GM18499 (cell line): ENCODE measurements around the gene PLXNA4.
"Not testable (repeated sequence)": the region's sequence is repeated elsewhere in the genome, so short reads cannot be mapped to it uniquely, and the experiment has no call there.

Source experiments
- ATAC-seq: cut with Tn5 transposase; IDR thresholded peaks from one replicate; pipeline ENCODE4 v1.9.1; 2021; ENCODE audit warnings: moderate number of reproducible peaks; ENCODE audit not compliant: insufficient read depth, unreplicated experiment

Gene PLXNA4

DNA sequence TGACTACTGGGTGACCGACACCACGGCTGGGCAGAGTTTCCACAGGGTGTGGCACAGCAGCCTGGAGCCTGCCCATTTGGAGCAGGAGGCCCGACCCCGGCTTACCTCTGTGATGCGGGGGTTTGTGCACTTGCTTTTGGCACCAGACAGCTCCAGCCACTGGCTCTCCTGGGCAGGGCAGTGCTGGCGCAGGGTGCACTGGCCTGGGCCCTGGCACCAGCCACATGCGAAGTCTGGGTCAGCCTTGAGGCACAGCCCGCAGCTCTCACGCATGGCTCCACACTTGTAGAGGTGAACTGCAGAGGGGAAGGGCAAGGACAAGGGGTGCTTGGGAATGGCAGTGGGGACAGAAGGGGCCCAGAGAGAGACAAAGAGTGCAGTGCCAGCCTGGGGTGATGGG, 373.7 kb downstream of the PLXNA4 start:
- no peak for ATAC-seq

DNA sequence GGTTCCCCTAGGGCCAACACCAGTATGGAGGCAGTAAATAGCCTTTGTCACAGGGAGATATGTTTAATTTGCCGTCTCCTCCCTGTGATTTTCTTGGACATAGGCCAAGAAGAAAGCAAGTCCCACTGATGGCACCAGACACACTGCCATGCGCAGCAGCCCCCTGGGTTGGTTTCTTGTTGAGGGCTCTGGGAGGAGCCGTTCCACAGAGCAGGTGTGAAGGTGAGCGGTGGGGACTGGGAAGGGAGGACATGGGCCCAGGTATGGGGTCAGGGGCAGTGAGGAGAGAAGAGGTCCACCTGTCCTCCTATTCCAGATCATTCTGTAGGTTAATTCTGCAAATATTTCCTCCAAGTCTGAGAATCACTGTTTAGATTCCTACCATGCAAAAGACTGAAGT, 376.1 kb downstream of the PLXNA4 start:
- ATAC-seq: no peak

DNA sequence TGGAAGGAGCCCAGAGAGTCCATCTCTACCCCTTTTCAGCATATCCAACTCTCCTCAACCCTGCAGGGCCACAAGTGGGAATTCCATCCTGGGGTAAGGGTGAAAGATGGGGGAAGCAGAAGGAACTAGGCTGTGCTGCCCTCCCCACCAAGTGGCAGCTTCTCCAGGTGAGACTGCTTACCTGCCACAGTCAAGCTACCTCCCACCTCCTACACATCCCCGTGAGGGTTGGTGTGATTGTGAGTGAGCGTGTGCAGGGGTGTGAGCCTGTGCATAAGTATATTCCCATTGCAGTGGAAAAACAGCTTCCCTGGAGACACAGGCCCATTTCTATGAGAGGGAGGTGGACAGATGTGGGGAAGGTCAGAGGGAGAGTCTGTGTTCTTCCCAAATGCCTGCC, 376.6 kb downstream of the PLXNA4 start:
- no peak for ATAC-seq

- no peak for ATAC-seq
Measured at GRCh38 chr7:132197772-132198171, 378.5 kb downstream of the PLXNA4 start.

- ATAC-seq: no peak
Measured at GRCh38 chr7:132193898-132194297, 382.4 kb downstream of the PLXNA4 start.

- no peak for ATAC-seq
Measured at GRCh38 chr7:132192809-132193208, 383.5 kb downstream of the PLXNA4 start.

DNA sequence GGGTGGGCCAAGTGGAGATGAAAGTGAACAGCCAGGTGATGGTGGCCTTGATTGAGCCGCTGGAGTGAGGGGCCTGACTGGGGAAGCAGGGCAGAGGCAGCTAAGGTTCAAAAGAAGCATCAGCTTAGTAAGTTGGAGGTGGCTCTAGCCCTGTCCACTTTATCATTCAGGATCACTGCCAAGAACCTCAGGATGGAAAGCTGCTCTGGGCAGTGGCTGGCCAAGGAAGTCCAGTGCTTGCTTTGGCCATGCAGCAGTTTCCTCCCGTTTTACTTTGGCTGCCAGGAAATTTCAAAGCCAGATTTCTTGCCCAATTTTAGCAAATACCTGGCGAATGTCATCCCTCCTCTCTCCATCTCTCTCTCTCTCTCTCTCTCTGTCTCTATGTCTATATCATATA, 384.9 kb downstream of the PLXNA4 start:
- no peak for ATAC-seq

DNA sequence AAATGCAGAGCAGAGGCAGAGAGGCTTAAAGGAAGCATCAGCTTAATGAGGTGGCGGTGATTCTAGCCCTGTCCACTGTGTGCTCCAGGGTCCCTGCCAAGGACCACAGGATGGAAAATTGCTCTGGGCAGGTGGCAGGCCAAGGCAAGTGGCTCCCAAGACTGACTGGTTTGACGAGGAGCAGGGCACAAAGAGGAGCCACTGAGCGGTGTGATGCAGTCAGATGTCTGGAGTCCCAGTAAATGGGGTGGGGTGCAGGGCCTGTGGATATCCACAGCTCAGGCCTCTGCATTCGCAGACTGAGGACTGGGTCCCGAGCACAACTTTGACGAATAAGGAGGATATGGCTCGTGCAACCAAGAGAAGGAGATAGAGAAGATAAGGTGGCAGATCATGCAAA, 385.6 kb downstream of the PLXNA4 start:
- ATAC-seq: no peak

DNA sequence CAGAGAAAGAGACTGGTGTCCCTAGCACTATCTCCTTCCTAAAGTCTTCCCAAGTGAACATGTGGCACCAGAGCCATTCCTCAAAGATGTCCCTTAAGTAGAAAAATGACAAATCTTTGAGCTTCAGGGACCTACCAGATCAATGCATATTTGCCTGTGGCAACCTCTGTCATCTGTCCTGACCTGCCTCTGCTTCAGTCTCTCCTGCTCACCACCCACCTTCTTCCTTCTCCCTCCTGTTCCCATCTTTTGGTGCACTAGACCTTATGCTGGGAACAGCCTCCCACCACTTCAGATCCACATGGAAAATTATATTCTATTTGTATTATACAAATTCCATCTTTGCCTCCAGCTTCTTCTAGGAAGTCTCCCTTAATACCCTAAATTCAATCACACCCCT, 386.4 kb downstream of the PLXNA4 start:
- no peak for ATAC-seq

- no peak for ATAC-seq
Measured at GRCh38 chr7:132187869-132188789, 388.1 kb downstream of the PLXNA4 start.

DNA sequence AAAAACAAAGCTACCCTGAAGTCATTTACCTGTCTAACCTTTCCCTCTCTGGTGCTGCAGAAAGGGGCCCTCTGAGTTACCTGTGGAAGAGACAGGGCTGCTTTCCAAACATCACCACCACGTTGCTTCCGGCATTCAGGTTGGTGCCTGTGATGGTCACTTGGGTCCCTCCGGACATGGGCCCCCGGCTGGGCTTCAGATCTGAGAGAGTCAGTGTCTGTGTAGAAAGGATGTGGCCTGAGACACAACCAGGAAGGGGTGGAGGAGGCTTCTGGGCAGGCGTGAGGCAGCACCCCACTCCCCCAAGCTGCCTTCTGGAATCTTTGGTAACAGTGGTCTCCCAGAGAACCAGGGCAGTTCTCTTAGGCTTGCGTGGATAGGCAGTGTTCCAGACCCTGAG, 388.9 kb downstream of the PLXNA4 start:
- ATAC-seq: no peak

DNA sequence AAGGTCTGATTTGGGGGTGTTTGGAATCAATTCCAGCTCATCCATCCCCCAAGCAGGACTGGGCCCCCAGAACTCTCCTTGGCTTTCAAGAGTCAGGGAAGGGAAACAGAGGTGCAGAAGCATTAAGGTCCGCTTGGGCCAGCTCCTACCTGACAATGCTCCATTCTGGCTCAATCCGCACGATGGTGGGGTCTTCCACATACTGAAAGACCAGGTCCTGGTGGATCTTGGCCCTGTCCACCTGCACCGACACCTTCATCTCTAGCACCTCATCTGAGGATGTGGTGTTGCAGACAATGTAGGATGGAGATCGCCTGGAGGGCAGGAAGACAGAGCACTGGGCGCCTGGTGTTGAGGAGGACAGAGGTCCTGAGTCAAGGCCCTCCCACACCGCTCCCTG, 391.1 kb downstream of the PLXNA4 start:
- no peak for ATAC-seq

GRCh38 chr7:132183781-132184380, 392.4 kb downstream of the PLXNA4 start:
- no peak for ATAC-seq

GRCh38 chr7:132182992-132183391, 393.3 kb downstream of the PLXNA4 start:
- ATAC-seq: no peak

DNA sequence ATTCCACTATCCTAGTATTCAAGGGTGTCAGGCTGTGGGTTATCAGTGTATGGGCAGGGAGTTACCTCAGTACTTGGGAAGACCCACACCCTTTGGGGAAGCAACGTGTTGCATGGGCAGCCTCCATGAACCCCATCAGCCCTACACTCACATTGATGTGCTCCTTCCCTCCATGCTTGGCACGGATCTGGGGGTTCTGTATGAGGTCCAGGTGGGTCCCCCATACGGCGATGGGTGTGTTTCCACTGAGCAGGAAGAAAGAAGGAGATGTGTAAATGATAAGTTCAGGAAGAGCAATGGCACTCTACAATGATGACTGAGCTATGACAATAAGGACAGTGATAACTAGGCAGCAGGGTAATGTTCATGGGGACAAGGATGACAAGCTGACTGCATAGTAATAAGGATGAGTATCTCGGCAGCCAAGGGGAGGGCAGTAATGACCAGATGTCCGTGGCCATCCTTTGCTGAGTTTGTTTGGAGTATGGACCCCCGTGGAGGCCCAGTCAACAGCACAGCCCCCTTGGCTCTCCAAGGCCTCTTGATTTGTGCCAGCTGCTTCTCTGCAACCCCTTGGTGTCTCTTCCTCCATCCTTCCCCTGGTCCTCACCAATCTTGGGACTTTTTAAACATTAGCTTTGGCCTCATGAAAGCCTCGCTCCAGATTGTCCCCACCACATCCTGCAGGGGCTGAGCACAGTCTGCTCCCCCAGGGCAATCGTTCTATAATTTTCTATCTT, 394.2 kb downstream of the PLXNA4 start:
- ATAC-seq: no peak

DNA sequence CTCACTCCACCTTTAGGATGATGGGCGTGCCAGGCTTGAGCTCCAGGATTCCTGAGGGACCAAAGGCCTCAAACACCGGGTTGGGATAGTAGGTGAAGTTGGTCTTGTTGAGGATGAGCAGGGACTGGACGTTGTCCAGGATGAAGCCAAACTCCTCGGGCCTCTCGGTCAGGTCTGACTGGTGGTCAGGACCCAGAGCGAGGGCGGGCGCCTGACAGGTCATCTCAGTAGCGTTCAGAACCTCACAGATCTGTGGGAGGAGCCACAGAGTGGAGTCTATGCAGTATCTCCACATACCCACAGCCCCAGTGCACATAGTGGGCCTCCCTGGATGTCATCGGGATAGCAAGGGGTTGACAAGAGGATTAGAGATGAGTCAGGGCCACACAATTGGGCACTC, 394.9 kb downstream of the PLXNA4 start:
- no peak for ATAC-seq

DNA sequence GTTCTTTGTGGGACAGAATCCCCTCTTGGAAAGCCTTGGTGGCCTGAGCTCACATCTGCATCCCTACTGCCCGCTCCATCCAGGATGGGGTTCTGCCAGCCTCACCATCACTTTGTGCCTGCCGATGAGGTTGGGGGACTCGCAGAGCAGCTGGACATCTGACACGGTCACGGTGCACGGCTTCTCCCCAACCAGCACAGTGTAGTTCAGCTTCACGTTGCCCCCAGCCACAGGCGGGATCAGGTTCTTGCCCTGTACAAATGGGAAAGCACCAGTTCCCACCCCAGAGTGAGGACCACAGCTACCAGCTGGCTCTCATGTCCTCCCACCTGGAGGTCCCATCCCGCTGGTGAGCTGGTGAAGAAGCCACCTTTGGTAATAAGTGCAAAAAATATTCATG, 395.8 kb downstream of the PLXNA4 start:
- ATAC-seq: no peak

GRCh38 chr7:132179681-132180080, 396.6 kb downstream of the PLXNA4 start:
- no peak for ATAC-seq

DNA sequence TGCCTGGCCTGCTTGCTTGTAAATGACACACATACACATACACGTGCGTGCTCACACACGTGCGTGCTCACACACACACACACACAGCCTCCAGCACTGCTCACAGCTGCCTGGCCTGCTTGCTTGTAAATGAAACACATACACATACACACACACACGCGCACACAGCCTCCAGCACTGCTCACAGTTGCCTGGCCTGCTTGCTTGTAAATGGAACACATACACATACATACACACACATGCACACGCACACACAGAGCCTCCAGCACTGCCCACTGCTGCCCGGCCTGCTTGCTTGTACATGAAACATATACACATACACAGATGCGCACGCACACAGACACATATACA, 397.2 kb downstream of the PLXNA4 start:
- ATAC-seq: no peak

DNA sequence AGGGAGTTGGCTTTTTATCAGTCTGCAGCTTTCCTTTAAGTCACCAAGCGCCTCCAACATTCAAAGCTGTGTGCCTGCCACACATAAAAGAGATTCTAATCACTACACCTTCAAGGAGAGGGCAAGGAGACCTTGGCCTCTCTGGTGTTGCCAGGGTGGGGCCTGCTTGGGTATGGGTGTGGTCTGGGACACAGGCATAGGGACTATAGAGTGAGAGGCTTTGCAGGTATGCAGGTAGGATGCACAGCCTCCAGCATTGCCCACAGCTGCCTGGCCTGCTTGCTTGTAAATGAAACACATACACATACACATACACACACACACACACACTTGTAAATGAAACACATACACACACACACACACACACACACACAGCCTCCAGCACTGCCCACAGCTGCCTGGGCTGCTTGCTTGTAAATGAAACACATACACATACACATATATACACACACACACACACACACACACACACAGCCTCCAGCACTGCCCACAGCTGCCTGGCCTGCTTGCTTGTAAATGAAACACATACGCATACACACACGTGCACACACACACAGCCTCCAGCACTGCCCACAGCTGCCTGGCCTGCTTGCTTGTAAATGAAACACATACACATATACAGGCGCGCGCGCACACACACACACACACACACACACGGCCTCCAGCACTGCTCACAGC, 397.7 kb downstream of the PLXNA4 start:
- ATAC-seq: not testable (repeated sequence)
